Loucy (cell line): ENCODE data around the gene AHNAK2.

Source experiments
- H2AFZ ChIP-seq: fragments of 200-600 bp; sonication (generic); 2 replicates; pipeline ENCODE4 v1.6.0; 2016; ENCODE audit warnings: antibody characterized with exemption, mild to moderate bottlenecking, low read length, moderate library complexity
- H3F3A ChIP-seq: fragments of 200-600 bp; 2 replicates; pipeline ENCODE4 v1.6.0; 2016; ENCODE audit warnings: antibody characterized with exemption, low read depth, mild to moderate bottlenecking
- H3K27me3 ChIP-seq: fragments of 200-600 bp; sonication (generic); 2 replicates; pipeline ENCODE4 v1.6.1; 2014; ENCODE audit warnings: low read length, mild to moderate bottlenecking; ENCODE audit not compliant: insufficient read depth, poor library complexity, severe bottlenecking
- H3K36me3 ChIP-seq: fragments of 200-600 bp; sonication (generic); 2 replicates; pipeline ENCODE4 v1.6.1; 2016; ENCODE audit warnings: low read length; ENCODE audit not compliant: insufficient read depth
- H3K4me1 ChIP-seq: fragments of 200-600 bp; sonication (generic); 2 replicates; pipeline ENCODE4 v1.5.1; 2014; ENCODE audit warnings: low read length, mild to moderate bottlenecking; ENCODE audit not compliant: insufficient read depth, poor library complexity, severe bottlenecking
- H3K4me2 ChIP-seq: fragments of 200-600 bp; sonication (generic); 2 replicates; pipeline ENCODE4 v1.6.0; 2014; ENCODE audit warnings: antibody characterized with exemption, low read length, low read depth, mild to moderate bottlenecking; ENCODE audit not compliant: poor library complexity, severe bottlenecking
- H3K4me3 ChIP-seq: fragments of 200-600 bp; sonication (generic); 2 replicates; pipeline ENCODE4 v1.5.1; 2014; ENCODE audit warnings: low read length, mild to moderate bottlenecking, mixed read lengths; ENCODE audit not compliant: poor library complexity, severe bottlenecking
- H3K79me2 ChIP-seq: fragments of 200-600 bp; sonication (generic); 2 replicates; pipeline ENCODE4 v1.6.1; 2014; ENCODE audit warnings: low read length; ENCODE audit not compliant: insufficient read depth
- H3K9ac ChIP-seq: fragments of 200-600 bp; sonication (generic); 2 replicates; pipeline ENCODE4 v1.6.0; 2014; ENCODE audit warnings: mild to moderate bottlenecking, low read depth, low read length, moderate library complexity; ENCODE audit not compliant: poor library complexity, severe bottlenecking
- H3K9me2 ChIP-seq: fragments of 200-600 bp; sonication (generic); replicated peaks from 2 replicates; pipeline ENCODE4 v1.6.1; 2016; ENCODE audit warnings: low read depth, low read length, mixed read lengths
- H3K9me3 ChIP-seq: fragments of 200-600 bp; sonication (generic); 2 replicates; pipeline ENCODE4 v1.6.1; 2014; ENCODE audit warnings: mild to moderate bottlenecking, antibody characterized with exemption, low read length, low read depth; ENCODE audit not compliant: insufficient read depth
- H4K20me1 ChIP-seq: fragments of 200-600 bp; sonication (generic); 2 replicates; pipeline ENCODE4 v1.6.0; 2014; ENCODE audit warnings: antibody characterized with exemption, low read length, mild to moderate bottlenecking; ENCODE audit not compliant: insufficient read depth, poor library complexity, severe bottlenecking
- EZH2phosphoT487 ChIP-seq: fragments of 200-600 bp; IDR thresholded peaks from 2 replicates; pipeline ENCODE4 v1.6.1; 2018; ENCODE audit warnings: antibody characterized with exemption, mild to moderate bottlenecking, moderate library complexity, borderline replicate concordance
- TF ChIP-seq, protein P1 (sequence below): fragments of 200-600 bp; sonication (generic); conservative IDR thresholded peaks from 2 replicates; pipeline ENCODE4 v1.5.1; 2014; ENCODE audit warnings: mild to moderate bottlenecking, antibody characterized with exemption, low read length

The AHNAK2 gene

GRCh38 chr14:104939666-104940410 is 38.3 kb downstream of the AHNAK2 start:
- Histone ChIP-seq H3K4me2 (no peak overlapping the region), H3K4me1 (no peaks in the 10 kb centered on the region), H3K9ac (no peak overlapping the region), H3K4me3 (no peak overlapping the region), H3K79me2 (no peaks in the 10 kb centered on the region), H3K36me3 (no peaks in the 10 kb centered on the region), H3K27me3 (no peaks in the 10 kb centered on the region), H2AFZ (no peak overlapping the region), H4K20me1 (no peaks in the 10 kb centered on the region), H3K9me3 (no peaks in the 10 kb centered on the region), H3K9me2 (no peaks in the 10 kb centered on the region), H3F3A (no peaks in the 10 kb centered on the region)
- TF ChIP-seq EZH2phosphoT487, result no peak
- TF ChIP-seq, protein P1, sequence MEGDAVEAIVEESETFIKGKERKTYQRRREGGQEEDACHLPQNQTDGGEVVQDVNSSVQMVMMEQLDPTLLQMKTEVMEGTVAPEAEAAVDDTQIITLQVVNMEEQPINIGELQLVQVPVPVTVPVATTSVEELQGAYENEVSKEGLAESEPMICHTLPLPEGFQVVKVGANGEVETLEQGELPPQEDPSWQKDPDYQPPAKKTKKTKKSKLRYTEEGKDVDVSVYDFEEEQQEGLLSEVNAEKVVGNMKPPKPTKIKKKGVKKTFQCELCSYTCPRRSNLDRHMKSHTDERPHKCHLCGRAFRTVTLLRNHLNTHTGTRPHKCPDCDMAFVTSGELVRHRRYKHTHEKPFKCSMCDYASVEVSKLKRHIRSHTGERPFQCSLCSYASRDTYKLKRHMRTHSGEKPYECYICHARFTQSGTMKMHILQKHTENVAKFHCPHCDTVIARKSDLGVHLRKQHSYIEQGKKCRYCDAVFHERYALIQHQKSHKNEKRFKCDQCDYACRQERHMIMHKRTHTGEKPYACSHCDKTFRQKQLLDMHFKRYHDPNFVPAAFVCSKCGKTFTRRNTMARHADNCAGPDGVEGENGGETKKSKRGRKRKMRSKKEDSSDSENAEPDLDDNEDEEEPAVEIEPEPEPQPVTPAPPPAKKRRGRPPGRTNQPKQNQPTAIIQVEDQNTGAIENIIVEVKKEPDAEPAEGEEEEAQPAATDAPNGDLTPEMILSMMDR, result no peak

- Histone ChIP-seq H3K79me2 (no peaks in the 10 kb centered on the region), H3K9me3 (no peaks in the 10 kb centered on the region), H3K4me2 (no peak overlapping the region), H3K27me3 (no peaks in the 10 kb centered on the region), H3F3A (no peaks in the 10 kb centered on the region), H3K9ac (no peak overlapping the region), H3K36me3 (no peaks in the 10 kb centered on the region), H2AFZ (no peak overlapping the region), H3K9me2 (no peaks in the 10 kb centered on the region), H3K4me3 (no peak overlapping the region), H3K4me1 (no peaks in the 10 kb centered on the region), H4K20me1 (no peaks in the 10 kb centered on the region)
- no peak for TF ChIP-seq EZH2phosphoT487
- TF ChIP-seq, protein P1, result no peak
These were observed 39.2 kb downstream of the AHNAK2 start for GRCh38 chr14:104938960-104939359.

DNA sequence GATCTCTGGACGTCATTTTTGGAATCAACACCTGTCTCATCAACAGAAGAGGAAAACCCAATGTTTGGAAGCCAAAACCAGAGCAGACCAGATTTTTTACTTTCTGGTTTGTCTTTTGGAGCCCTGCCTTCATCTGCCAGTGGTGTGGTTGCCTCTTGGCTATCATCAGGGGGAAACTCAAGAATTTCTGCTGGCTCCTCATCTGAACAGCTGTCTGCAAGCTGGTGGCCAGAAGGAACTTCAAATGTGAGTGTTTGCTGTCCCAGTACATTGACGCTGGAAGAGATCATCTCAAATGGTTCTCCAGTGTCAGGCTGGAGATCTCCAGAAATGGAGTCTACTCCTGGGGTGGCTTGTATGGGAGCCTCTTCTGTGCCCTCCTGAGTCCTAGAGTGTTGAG is 39.7 kb downstream of the AHNAK2 start:
- TF ChIP-seq, protein P1, result no peak
- no peaks in the 10 kb centered on the region for H3K27me3 ChIP-seq

More for the DNA sequence above, 39.7 kb downstream of the AHNAK2 start:
- no peaks in the 10 kb centered on the region for H3K9me3 ChIP-seq
- H3F3A ChIP-seq, result no peaks in the 10 kb centered on the region
- H3K4me1 ChIP-seq, result no peaks in the 10 kb centered on the region
- H3K9ac ChIP-seq, result no peak overlapping the region
- no peaks in the 10 kb centered on the region for H3K79me2 ChIP-seq
- H3K36me3 ChIP-seq, result no peaks in the 10 kb centered on the region
- no peak overlapping the region for H3K4me2 ChIP-seq
- H2AFZ ChIP-seq, result no peak overlapping the region
- H3K4me3 ChIP-seq, result no peak overlapping the region
- H3K9me2 ChIP-seq, result no peaks in the 10 kb centered on the region
- H4K20me1 ChIP-seq, result no peaks in the 10 kb centered on the region
